Fibroblast of mammary gland (primary cell): Measurements from ENCODE around the gene RIMS4.

Source experiments
- DNase-seq: peaks from one replicate; pipeline ENCODE4 v3.0.0-alpha.2; 2010; ENCODE audit warnings: low read depth
- H3K4me3 ChIP-seq: 2 replicates; pipeline ENCODE4 v1.5.1; 2011; ENCODE audit warnings: low read depth, mild to moderate bottlenecking, low read length, moderate library complexity; ENCODE audit not compliant: control insufficient read depth
- TF ChIP-seq, protein P1 (sequence below): conservative IDR thresholded peaks from 2 replicates; pipeline ENCODE4 v1.5.1; 2011; ENCODE audit warnings: low read depth, low read length, inconsistent platforms; ENCODE audit not compliant: control insufficient read depth, insufficient read depth

The RIMS4 gene

DNA sequence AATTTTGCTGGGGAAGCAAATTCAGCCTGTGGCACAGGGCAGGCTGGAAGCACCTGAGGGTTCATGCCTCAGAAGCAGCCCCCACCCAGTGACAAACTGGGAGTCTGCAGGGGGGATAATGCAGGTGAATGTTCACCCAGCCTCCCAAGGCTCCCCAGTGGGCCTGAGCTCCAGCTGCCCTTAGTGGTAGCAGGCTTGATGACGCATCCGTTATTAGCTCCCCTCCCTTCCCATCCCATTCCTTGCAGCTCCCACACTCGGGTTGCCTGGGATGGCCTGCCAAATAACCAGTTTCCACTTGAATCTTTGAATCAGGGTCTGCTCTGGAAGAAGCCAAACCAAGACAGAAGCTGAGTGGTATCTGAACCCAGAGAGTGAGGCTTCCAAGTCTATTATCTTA is 48.9 kb downstream of the RIMS4 start:
- TF ChIP-seq, protein P1, sequence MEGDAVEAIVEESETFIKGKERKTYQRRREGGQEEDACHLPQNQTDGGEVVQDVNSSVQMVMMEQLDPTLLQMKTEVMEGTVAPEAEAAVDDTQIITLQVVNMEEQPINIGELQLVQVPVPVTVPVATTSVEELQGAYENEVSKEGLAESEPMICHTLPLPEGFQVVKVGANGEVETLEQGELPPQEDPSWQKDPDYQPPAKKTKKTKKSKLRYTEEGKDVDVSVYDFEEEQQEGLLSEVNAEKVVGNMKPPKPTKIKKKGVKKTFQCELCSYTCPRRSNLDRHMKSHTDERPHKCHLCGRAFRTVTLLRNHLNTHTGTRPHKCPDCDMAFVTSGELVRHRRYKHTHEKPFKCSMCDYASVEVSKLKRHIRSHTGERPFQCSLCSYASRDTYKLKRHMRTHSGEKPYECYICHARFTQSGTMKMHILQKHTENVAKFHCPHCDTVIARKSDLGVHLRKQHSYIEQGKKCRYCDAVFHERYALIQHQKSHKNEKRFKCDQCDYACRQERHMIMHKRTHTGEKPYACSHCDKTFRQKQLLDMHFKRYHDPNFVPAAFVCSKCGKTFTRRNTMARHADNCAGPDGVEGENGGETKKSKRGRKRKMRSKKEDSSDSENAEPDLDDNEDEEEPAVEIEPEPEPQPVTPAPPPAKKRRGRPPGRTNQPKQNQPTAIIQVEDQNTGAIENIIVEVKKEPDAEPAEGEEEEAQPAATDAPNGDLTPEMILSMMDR = no peak

DNA sequence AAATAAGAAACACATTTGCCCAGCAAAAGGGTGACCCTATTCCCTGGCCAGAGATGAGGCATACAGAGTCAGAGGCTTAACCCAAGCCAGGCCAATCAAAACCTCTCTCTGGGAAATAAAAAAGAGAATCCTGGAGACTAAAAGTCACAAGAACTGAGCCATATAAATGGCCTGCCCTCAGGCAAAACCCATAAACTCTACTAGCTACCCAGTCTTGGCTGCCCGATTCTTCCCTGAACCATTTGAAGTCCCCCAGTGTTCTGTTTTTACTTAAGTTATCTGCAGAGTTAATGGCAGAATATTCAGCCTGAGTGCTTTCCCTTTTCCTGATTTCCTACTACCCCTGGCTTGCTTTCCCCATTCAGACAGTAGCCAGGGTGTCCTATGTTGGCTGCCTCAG is 50.8 kb downstream of the RIMS4 start:
- TF ChIP-seq, protein P1 = no peak
- DNase-seq = no peak
- H3K4me3 ChIP-seq = no peak overlapping the region

More for the DNA sequence above, 48.9 kb downstream of the RIMS4 start:
- DNase-seq = peak; percentile 17
- H3K4me3 ChIP-seq = no peak overlapping the region

GRCh38 chr20:44758247-44759101 is 51.9 kb downstream of the RIMS4 start:
- H3K4me3 ChIP-seq = no peak overlapping the region
- TF ChIP-seq, protein P1 = no peak
- DNase-seq = no peak

DNA sequence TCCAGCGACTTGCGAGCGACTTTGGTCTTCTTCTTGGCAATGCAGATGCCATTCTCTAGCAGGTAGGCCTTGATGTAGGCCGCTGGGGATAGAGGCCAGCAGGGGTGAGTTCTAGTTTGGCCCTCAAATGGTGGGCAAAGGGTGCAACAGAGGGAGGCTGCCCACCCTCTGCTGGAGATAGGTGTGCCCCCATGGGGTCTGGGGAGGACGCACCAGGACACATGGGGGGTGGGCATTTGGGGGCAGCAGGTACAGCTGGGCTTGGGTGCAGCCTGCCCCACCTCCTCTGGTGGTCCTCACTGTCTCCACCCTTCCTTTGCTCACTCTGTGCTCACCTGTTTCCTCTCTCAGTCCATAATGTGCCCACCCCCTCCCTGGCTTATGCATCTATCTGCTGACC is 53.4 kb downstream of the RIMS4 start:
- TF ChIP-seq, protein P1 = no peak
- no peak overlapping the region for H3K4me3 ChIP-seq
- DNase-seq = no peak

DNA sequence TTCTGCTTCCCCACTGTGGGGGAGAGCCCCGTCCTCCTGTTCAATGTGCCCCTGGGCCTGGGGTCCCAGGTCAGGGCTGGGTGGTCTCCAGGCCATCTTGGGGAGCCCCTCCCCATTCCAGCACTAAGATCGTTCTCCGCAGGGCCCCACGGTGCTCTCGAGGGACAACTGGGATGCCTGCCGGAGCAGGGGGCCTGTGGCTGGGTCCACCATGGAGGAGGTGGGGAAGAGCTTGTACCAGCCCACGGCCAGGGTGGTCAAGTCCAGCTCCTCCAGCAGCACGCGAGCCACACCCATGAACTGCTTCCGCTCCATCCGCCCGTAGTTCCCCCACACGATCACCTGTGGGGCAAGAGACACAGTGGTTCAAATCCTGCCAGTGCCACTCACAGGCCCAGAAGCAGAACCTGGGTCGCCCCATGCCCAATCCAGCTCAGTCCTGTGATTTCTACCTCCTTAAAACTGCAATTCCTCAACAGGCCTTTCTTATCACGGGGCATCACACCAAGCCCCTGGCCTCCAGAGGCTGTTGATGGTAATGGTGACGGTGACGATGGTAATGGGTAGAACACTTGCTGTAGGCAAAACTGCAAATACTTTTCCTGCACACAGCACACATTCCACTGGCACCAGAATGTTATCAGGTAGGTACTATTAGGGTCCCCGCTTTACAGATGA is 54.2 kb downstream of the RIMS4 start:
- TF ChIP-seq, protein P1 = no peak
- DNase-seq = no peak
- no peak overlapping the region for H3K4me3 ChIP-seq

GRCh38 chr20:44754554-44754953 is 55.8 kb downstream of the RIMS4 start:
- TF ChIP-seq, protein P1 = no peak
- no peak overlapping the region for H3K4me3 ChIP-seq
- DNase-seq = no peak
